GM12801 (cell line): ENCODE results near the gene PYGM.

Experiments used
- TF ChIP-seq, protein P1 (sequence below): IDR thresholded peaks from one replicate; pipeline ENCODE4 v1.5.1; 2011; ENCODE audit warnings: control low read depth; ENCODE audit not compliant: insufficient read length; ENCODE audit errors: extremely low read depth

PYGM gene

DNA sequence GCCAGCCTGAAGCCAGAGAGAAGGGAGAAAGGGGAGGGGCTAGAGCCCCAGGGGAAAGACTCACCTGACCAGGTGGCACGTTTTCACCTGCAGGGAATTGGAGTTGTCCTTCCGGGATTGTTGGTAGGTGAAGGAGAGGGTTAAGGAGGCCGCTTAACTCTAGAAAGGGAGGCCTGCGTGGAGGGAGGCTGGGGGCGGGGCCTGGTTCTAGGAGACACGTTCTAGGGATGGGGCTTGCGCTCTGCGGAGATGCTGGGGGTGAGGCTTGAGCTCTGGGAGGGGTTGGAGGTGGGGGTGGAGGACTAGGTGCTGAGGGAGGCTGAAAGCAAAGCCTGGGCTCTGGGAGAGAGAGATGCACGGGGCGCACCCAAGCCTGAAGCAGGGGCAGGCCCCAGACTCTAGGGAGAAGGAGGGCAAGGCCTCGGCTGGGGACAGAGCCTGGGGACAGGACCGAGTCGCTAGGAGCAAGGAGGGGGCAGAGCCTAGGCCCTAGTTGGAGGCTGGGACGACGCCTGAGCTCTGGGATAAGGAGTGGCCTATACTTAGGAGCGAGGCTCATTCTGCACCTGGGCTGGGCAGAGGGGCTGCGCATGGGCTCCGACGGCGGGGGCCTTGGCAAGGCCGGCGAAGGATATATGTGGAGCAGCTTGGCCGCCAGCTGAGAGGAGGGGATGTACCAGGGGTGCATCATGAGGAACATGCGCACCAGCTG is 18.2 kb downstream of the PYGM start:
- TF ChIP-seq, protein P1, sequence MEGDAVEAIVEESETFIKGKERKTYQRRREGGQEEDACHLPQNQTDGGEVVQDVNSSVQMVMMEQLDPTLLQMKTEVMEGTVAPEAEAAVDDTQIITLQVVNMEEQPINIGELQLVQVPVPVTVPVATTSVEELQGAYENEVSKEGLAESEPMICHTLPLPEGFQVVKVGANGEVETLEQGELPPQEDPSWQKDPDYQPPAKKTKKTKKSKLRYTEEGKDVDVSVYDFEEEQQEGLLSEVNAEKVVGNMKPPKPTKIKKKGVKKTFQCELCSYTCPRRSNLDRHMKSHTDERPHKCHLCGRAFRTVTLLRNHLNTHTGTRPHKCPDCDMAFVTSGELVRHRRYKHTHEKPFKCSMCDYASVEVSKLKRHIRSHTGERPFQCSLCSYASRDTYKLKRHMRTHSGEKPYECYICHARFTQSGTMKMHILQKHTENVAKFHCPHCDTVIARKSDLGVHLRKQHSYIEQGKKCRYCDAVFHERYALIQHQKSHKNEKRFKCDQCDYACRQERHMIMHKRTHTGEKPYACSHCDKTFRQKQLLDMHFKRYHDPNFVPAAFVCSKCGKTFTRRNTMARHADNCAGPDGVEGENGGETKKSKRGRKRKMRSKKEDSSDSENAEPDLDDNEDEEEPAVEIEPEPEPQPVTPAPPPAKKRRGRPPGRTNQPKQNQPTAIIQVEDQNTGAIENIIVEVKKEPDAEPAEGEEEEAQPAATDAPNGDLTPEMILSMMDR = no peak

DNA sequence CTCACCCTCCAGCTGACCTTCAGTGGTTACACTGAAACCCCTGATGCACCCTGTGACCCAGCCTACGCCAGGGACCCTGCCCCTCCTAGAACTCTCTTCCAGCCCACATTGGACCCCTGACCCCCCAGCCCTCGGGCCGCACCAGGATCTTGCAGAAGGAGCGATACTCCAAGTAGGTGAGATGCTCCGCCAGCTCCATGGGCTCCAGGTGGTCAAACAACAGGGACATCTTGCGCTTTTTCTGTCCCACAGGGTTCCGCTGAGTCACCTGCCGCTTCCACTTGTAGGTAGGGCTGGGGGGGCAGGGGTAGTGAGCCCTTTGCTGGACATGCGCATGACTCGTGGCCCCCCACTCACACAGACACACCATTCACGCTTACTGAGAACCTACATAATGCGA is 19.9 kb downstream of the PYGM start:
- TF ChIP-seq, protein P1 = no peak

GRCh38 chr11:64736654-64737053 is 23.1 kb downstream of the PYGM start:
- TF ChIP-seq, protein P1 = no peak

DNA sequence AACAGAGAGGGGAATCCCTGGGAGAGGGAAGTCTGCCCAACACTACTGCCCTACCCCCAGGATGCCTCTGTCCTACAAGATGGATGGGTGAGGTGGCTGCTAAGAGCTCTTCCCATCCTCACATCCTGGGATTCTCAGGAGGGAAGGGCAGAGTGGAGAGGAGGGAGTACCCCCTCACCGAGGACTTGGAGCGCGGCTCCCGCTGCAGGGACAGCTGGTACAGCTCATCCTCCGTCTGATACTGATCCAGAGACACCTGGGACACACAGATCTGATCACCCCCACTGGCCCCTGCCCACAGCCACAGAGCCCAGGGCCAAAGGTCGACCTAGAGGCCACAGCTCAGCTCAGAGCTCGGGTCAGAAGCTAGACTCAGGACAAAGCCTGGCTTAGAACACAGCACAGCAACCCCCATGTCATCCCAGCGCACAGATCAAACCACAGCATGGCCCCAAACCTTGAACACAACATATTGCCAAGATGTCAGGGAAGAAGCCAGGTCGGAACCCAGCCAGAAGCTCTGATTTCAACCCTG is 24.0 kb downstream of the PYGM start:
- TF ChIP-seq, protein P1 = no peak

DNA sequence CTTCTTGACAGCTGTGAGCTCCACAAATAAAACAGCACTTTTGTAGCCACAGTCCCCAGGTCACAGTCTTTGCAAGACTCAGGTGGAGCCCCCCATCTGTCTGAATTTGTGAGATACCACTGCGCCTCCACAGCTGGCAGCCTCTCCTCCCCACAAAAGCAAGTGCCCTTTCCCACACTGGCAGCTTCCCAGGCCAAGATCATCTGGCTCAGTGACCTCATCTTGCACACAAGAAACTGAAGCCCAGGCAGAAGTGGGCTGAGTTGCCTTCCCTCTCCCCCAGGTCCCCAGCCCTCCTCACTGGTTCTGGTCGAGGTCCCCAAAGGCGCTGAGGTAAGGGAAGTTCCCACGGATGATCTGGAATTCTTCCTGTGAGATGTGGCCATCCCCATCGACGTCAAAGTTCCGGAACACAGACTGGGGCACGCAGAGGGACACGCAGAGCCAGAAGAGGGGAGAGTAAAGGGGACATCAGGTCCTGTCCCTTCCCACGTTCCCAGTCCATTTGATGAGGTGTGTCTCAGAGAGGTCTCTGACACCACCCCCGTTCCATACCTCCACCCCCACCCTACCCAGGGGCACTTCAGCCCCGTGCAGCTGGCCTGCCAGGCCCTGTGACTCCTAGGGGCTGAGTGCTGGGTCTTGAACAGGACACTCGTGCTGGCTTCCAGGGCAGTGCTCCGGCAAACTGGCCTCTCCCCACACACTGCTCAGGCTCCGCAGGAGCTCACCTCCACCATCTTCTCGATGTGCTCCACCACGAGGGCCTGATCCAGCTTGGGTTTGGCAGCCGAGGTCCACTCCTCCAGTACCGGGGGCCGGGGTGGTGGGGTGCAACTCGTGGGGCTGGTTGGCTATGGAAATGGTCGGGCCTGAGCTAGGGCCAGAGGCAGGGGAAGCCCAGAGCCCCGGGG is 24.7 kb downstream of the PYGM start:
- TF ChIP-seq, protein P1 = no peak

GRCh38 chr11:64731601-64732000 is 28.2 kb downstream of the PYGM start:
- TF ChIP-seq, protein P1 = no peak

GRCh38 chr11:64729851-64730382 is 29.9 kb downstream of the PYGM start:
- TF ChIP-seq, protein P1 = no peak
